ENCODE measurements around the gene P2RX1. TPM values are rescaled to one million over a fixed set of nuclear protein-coding genes. Genes with fewer than 3 reads are reported as not detected.

P2RX1 gene
- total and polyA plus RNA-seq, 2 of the 4 experiments (the other 2 are of a cell fraction), result not detected

DNA sequence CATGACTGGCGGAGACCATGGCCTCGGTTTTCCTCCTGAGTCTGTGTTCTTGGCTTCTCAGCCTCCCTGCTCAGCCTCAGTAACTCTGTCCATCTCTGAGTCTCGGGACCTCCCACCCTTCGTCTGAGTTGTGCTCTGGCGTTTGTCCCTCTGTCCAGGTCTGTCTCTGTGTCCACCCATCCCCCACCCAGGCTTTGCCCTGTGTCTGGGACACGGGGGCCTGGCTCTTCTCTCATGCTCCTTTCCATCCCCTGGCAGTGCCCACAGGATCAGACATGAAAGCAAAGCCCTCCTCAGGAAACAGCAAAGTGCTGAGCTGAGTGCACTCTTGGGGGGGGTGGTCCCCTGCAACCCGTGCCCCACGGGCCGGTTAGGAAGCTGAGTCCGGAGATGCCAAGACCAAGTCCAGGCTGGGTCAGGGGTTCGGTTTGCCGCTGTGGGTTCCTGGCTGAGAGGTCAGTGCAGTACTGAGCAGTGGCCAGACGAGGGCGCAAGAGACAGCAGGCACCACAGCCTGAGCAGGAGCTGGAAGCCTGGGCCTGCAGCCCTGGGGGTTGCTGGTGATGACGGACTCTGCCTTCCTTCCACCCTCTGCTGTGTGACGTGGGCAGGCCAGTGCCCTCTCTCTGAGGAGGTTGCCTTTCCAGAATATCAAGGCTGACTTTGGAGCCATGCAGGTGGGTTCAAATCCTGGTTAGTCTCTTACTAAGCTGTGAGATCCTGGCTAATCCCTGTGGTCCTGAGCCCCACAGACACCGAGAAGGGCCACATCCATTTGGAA, 2.5 kb downstream of the P2RX1 start:
- intact Hi-C loops (cut with micrococcal nuclease) (loop anchor here (1.0 to 2.0 kb wide), 4 partner anchors 51 to 176 kb away; no protein-coding TSS in a partner anchor), dilution Hi-C loops (cut with HindIII; ENCODE audit: low sequenced_read_pairs, unreplicated experiment) (no loop called here), in situ Hi-C loops (cut with MboI; ENCODE audit: low sequenced_read_pairs) (loop anchor here (5.0 kb wide), 1 partner anchor 94 kb away; no protein-coding TSS in a partner anchor)
- Histone ChIP-seq H4K20me1 (ENCODE audit: insufficient read depth, low read length) (no peaks in the 10 kb centered on the region), H4K8ac (ENCODE audit: low read depth in 2 of 2, low read length in 2 of 2) (peak overlapping the region in 1 of 2 experiments; percentile 72; a peak in 1 of 4 replicates), H3K9ac (ENCODE audit: low read depth, low read length) (no peak overlapping the region), H3K18ac (ENCODE audit: low read depth, low read length) (no peak overlapping the region), H3K23ac (ENCODE audit: low read depth, low read length) (no peak overlapping the region), H4K5ac (ENCODE audit: low read depth, low read length) (no peak overlapping the region), H4K91ac (ENCODE audit: insufficient read depth, low read depth, low read length) (0 out of 2 replicates have a peak overlapping the region, but pooled peaks have one; percentile 46), H2BK15ac (ENCODE audit: low read depth, low read length) (0 out of 3 replicates have a peak overlapping the region, but pooled peaks have one; percentile 7), H3K27me3 (ENCODE audit: control insufficient read depth, insufficient read depth, low read length) (no peaks in the 10 kb centered on the region), H2BK20ac (ENCODE audit: low read depth, low read length) (no peak overlapping the region; the same call in 1 of the 2 replicates), H2BK120ac (ENCODE audit: low read depth, low read length) (no peak overlapping the region), H2AK5ac (ENCODE audit: low read depth, low read length) (no peak overlapping the region), H3K36me3 (ENCODE audit: control insufficient read depth, insufficient read depth, low read length) (no peaks in the 10 kb centered on the region), H2AFZ (replicated peaks; ENCODE audit: low read length, poor library complexity) (peak overlapping the region; percentile 85), H3K4ac (ENCODE audit: low read depth, low read length) (0 out of 2 replicates have a peak overlapping the region, but pooled peaks have one; percentile 41), H2AK9ac (replicated peaks; ENCODE audit: low read depth, low read length, poor library complexity) (peak overlapping the region; percentile 91), H3K4me3 (ENCODE audit: insufficient read depth, low read depth, low read length) (no peak overlapping the region), H3K14ac (replicated peaks; ENCODE audit: low read depth, low read length) (0 out of 2 replicates have a peak overlapping the region, but pooled peaks have one; percentile 13), H3K4me1 (ENCODE audit: control insufficient read depth, insufficient read depth, low read length) (peaks cover 5% of the 10 kb centered on the region; the same call in 1 of the 2 replicates), H3K56ac (ENCODE audit: extremely low read depth, insufficient read depth, low read length) (no peak overlapping the region), H3K9me3 (ENCODE audit: control insufficient read depth, insufficient read depth, low read length) (no peaks in the 10 kb centered on the region), H3K9me1 (ENCODE audit: insufficient read depth, low read length) (no peaks in the 10 kb centered on the region), H3K27ac (ENCODE audit: insufficient read depth, low read length) (no peak overlapping the region), H2BK5ac (ENCODE audit: low read depth, low read length, poor library complexity, severe bottlenecking) (no peak overlapping the region), H3K79me1 (ENCODE audit: low read depth in 1 of 2, low read length in 2 of 2) (no peaks in the 10 kb centered on the region), H3K4me2 (ENCODE audit: low read depth, low read length) (no peak overlapping the region)
- peak; percentile 76 for DNase-seq
- ChIA-PET CTCF (interaction anchor here (0.6 to 2.2 kb wide), 22 partner anchors 9 to 674 kb away, joined by 3 to 12 read pairs (median 4); partner anchors contain the start of gene NCBP3), POLR2A (ENCODE audit: unreplicated experiment) (no interaction called here)
- peak; percentile 100 for ATAC-seq (ENCODE audit: low read depth)
- WGBS, 2 experiments (ENCODE audit: extremely low coverage in 2 of 2, insufficient read length in 1 of 2), result 42% methylated on average over 10 of the region's 17 CpGs; no CpG with 5 or more reads in 1 of the 2 experiments
- BruUV-seq (replicated peaks), result no TSS peak
- TF ChIP-seq, protein P1, sequence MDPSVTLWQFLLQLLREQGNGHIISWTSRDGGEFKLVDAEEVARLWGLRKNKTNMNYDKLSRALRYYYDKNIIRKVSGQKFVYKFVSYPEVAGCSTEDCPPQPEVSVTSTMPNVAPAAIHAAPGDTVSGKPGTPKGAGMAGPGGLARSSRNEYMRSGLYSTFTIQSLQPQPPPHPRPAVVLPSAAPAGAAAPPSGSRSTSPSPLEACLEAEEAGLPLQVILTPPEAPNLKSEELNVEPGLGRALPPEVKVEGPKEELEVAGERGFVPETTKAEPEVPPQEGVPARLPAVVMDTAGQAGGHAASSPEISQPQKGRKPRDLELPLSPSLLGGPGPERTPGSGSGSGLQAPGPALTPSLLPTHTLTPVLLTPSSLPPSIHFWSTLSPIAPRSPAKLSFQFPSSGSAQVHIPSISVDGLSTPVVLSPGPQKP (IDR thresholded peaks at IDR 0.05; ENCODE audit: borderline replicate concordance, low read depth, low read length), result no peak
- TF ChIP-seq CHD1 (IDR thresholded peaks at IDR 0.05; ENCODE audit: low read depth, low read length), result no peak
- TF ChIP-seq, protein P2, sequence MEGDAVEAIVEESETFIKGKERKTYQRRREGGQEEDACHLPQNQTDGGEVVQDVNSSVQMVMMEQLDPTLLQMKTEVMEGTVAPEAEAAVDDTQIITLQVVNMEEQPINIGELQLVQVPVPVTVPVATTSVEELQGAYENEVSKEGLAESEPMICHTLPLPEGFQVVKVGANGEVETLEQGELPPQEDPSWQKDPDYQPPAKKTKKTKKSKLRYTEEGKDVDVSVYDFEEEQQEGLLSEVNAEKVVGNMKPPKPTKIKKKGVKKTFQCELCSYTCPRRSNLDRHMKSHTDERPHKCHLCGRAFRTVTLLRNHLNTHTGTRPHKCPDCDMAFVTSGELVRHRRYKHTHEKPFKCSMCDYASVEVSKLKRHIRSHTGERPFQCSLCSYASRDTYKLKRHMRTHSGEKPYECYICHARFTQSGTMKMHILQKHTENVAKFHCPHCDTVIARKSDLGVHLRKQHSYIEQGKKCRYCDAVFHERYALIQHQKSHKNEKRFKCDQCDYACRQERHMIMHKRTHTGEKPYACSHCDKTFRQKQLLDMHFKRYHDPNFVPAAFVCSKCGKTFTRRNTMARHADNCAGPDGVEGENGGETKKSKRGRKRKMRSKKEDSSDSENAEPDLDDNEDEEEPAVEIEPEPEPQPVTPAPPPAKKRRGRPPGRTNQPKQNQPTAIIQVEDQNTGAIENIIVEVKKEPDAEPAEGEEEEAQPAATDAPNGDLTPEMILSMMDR (conservative IDR thresholded peaks at IDR 0.05; ENCODE audit: low read depth, low read length), result peak; percentile 95
- peak; percentile 90 for TF ChIP-seq SMC3 (IDR thresholded peaks at IDR 0.05; ENCODE audit: low read depth, low read length)
- no peak for TF ChIP-seq BHLHE40 (IDR thresholded peaks at IDR 0.05; ENCODE audit: low read depth, low read length)
- TF ChIP-seq MAZ (IDR thresholded peaks at IDR 0.05; ENCODE audit: borderline replicate concordance, low read depth, low read length), result peak; percentile 63; the same call in 1 of the 2 replicates
- TF ChIP-seq RCOR1 (IDR thresholded peaks at IDR 0.05; ENCODE audit: insufficient replicate concordance, low read length), result no peak
- TF ChIP-seq FOS (IDR thresholded peaks at IDR 0.05; ENCODE audit: low read depth, low read length), result no peak
- no peak for TF ChIP-seq RFX5 (IDR thresholded peaks at IDR 0.05; ENCODE audit: low read depth, low read length)
- TF ChIP-seq, protein P3, sequence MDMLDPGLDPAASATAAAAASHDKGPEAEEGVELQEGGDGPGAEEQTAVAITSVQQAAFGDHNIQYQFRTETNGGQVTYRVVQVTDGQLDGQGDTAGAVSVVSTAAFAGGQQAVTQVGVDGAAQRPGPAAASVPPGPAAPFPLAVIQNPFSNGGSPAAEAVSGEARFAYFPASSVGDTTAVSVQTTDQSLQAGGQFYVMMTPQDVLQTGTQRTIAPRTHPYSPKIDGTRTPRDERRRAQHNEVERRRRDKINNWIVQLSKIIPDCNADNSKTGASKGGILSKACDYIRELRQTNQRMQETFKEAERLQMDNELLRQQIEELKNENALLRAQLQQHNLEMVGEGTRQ (IDR thresholded peaks at IDR 0.05; ENCODE audit: low read depth, low read length), result no peak
- no peak for TF ChIP-seq NFE2L2 (IDR thresholded peaks at IDR 0.05; ENCODE audit: low read depth, low read length)
- TF ChIP-seq CEBPB (IDR thresholded peaks at IDR 0.05; ENCODE audit: low read depth, low read length), result no peak
- peak; percentile 53; the same call in 1 of the 2 replicates for TF ChIP-seq POLR2A (IDR thresholded peaks at IDR 0.05; ENCODE audit: low read depth, low read length)
